ENCODE results near the gene DLEC1.
A peak's percentile ranks its signal among the peaks of the same experiment; 100 is the strongest.

DLEC1 gene

DNA sequence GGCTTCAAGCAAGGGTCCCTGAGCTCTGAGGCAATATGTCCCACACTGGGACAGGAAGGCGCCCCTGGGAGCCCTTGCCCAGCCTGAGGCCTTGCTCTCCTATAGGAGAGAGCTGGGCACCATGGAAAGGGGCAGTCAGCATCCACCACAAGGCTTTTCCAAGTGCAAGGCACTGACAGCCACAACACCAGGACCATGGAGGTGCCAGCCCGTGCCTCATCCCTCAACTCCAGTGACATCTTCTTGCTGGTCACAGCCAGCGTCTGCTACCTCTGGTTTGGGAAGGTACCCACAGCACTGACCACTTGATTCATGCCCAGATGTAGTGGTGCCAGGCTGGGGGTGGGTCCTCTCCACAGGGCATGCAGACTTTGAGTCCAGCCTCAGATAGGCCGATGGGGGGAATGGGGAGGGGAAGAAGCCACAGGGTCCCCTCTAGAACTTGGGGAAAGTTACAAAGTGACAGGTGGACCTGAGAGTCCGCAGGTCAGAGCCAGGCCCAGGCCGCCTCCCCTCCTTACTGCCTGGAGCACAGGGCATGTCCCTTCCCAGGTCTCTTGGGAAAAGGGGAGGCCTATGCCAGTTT, 36.6 kb upstream of the DLEC1 start:
- no peak for DNase-seq (ENCODE audit: low spot score)

DNA sequence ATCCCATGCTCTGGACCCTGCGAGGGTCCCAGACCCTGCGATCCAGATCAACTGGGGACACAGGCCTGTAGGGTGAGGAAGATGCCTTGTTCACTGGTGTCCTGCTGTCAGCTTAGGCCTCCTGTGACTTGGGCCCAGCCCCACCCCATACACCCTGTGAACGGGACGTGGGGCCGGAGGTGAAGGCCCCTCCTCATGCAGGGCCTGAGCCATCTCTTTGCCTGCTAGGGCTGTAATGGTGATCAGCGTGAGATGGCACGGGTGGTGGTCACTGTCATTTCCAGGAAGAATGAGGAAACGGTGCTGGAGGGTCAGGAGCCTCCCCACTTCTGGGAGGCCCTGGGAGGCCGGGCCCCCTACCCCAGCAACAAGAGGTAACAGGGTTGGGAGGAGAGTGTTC, 36.1 kb upstream of the DLEC1 start:
- DNase-seq (ENCODE audit: low spot score), result no peak

DNA sequence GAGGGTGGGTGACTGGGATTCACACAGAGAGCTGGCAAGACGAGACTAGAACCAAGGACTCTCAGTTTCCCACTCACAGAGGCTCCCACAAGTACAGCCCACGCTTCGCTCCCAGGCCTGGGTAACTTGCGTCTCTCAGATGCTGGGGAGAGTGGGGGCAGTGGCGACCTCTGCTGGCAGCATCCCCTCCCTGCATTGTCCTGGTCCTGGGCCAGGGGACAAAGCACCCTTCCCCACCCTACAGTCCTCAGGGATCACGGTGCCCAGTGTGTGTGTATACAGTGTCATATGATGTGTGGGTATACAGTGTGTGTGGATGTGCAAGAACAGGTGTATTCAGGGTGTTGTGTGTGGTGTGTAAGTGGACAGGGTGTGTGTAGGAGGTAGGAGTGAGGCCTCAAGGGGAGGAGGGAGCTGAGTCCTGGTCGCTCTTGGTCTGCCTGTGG, 35.6 kb upstream of the DLEC1 start:
- no peak for DNase-seq (ENCODE audit: low spot score)

DNA sequence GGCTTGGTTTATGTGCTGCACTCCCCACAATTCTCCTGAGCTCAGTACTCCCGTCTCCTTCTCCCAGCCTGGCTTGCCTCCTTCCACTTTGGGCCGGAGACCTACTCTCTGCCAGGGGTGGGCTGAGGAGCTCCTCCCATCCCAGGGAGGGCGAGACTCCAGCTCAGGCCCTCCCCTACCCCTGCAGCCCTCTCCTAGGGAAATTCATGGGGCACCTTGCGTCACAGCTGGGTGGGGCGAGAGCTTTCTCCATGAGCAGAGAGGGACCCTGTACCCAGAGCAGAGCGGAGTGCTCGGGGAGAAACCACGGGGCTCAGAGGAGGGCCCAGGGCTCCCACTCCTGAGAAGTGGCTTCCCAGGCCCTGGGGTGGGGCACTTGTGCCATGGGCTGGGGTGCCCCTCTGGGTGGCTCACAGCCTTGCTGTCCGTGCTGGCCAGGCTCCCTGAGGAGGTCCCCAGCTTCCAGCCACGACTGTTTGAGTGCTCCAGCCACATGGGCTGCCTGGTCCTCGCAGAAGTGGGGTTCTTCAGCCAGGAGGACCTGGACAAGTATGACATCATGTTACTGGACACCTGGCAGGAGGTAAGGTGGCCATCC, 35.1 kb upstream of the DLEC1 start:
- no peak for DNase-seq (ENCODE audit: low spot score)

DNA sequence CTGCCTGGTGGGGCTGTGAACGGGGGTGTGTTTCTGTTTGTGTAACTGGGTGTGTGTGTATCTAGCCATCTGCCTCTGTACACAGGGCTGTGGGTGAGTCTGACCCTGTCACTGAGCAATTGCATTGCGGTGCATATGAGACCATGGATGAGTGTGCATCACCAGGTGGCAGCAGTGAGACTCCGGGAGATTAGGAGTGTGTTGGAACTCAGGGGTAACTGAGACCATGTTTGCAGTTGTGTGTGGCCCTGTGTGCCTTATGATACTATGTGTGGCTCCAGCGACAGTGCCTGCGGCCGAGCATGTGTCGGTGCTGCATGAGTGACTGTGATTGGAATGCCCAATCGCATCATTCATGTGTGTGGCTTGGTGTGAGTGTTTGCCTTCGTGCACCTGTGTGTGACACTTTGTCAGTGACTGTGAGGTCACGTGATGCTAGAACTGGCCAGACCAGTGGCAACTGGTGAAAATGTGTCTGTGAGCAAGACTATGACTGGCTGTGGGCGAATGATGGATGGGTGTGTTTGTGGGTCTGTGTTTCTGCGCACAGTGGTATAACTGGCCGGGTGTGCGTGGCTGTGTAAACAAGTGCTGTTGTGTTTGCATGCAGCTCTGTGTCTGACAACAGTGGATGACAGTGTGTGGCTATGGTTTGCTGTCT, 34.5 kb upstream of the DLEC1 start:
- DNase-seq (ENCODE audit: low spot score), result peak; percentile 77

DNA sequence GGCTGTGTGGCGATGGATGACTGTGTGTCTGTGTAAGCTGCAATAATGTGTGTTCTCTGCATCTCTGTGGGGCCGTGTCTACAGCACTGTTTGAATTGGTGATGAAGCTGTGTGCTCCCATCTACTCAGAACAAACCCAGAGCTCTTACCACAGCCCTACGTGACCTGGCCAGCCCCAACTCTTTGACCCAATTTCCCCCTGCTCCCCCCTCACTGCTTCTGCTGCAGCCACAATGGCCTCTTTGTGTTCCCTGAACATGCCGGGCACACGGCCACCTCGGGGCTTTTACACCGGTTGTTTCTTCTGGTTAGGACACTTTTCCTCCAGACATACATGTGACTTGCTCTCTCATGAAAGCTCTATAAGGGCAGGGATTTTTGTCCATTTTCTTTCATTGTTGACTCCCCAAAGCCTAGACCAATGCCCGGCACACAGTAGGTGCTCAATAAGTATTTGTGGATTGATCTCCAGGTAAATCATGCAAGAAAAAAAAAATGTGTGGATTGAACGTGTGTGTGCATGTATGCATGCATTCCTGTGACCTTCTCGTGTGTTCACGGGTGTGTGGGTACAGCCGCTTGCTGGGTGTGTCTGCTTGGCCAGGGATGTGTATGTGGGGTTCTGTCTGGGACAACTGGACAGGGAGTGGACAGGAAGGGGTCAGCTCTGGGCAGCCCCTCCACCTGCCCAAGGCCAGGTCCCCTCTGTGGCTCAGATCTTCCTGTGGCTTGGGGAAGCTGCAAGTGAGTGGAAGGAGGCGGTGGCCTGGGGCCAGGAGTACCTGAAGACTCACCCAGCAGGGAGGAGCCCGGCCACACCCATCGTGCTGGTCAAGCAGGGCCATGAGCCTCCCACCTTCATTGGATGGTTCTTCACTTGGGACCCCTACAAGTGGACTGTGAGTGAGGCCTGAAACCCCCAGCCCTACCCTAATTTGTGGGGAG, 33.7 kb upstream of the DLEC1 start:
- no peak for DNase-seq (ENCODE audit: low spot score)

DNA sequence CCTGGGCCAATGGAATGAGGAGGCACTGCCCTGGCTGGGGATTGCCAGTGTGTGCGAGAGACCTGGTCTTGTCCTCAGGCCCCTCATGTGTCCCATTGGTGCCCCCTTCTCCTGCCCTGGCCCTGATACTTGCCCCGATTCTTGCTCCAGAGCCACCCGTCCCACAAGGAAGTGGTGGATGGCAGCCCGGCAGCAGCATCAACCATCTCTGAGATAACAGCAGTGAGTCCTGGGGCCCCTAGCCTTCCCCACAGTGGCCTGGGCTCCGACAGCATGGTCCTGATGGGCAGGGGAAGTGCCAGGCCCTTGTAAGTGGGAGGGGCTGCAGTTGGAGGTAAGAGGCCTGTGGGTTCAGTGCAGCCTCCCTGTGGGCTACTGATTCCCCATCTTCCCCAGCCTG, 33.0 kb upstream of the DLEC1 start:
- DNase-seq (ENCODE audit: low spot score), result no peak

DNA sequence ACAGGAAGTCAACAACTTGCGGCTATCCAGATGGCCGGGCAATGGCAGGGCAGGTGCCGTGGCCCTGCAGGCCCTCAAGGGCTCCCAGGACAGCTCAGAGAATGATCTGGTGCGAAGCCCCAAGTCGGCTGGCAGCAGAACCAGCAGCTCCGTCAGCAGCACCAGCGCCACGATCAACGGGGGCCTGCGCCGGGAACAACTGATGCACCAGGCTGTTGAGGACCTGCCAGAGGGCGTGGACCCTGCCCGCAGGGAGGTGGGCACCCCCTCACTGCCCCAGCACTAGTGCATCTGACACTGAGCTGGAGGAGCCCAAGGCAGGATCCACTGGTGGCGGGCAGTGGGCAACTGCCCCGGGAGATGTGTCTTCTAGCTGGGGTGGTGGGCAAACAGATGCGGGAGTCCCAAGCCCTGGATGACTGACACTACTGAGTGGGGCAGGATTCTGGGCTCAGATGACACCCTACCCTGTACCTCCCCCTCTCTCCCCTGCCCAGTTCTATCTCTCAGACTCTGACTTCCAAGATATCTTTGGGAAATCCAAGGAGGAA, 32.5 kb upstream of the DLEC1 start:
- DNase-seq (ENCODE audit: low spot score), result no peak

DNA sequence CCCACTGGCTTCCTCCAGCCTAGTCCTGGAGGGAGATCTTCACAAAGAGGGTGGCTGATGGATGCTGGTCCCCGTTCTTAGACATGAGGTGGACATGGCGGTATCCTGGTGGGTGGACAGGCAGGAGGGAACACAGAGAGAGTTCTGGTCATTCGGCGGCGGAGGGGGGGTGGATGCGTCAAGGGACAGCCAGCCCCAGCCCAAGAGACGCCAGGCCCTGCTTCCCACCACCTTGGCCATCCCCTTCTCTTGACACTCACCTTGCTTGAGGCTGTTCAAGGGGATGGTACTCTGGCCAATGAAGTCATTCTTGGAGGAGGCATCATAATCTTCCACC, 31.3 kb upstream of the DLEC1 start:
- no peak for DNase-seq (ENCODE audit: low spot score)

DNA sequence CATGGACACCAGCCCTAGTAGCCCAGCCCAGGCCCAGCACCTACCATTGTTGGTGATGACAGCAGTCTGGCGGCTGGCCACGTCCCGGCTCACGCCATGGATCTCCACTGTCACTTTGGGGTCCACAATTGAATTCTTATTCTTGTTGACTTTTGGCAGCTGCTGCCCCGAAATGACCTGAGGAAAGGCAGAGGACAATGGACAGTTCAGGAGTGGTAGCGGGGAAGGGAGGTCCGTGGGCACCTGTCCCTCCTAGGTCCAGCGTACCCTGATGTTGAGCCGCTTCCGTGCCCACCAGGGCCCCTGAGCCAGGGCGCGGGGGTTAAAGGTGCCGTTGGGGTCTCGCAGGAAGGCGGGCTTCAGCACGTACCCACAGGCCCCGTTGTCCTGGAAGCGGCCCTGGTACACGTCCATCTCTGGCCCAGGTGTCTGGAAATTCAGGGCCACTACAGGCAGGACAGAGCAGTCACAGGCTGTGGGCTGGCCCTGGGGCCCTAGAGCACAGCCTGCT, 30.8 kb upstream of the DLEC1 start:
- no peak for DNase-seq (ENCODE audit: low spot score)

DNA sequence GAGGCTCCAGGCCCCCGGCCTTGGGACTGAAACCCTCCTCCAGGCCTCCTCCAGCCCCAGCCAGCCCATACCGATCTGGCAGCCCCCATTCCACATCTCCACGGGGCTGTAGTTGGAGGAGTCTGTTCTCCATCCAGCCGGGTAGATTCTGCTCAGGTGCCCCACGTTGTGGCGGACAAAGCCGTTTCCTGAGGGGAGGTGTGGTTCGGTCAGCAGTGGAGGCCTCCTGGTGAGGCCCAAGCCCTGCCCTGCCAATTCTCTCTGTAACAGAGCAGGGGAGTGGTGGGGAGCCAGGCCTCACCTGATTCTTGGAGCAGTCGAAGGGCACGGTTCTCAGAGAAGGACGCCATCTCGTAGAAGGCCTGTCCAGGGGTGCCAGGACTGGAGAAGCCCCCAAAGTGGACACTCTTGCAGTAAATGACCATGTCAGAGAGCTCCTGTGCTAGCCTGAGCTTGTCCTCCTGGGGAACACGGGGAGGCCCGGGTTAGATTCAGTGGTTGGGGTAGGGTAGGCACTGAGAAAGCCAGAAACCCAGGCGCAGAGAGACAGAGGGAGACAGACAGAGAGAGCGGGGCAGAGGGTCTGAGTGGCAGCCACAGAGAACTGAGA, 29.9 kb upstream of the DLEC1 start:
- no peak for DNase-seq (ENCODE audit: low spot score)

DNA sequence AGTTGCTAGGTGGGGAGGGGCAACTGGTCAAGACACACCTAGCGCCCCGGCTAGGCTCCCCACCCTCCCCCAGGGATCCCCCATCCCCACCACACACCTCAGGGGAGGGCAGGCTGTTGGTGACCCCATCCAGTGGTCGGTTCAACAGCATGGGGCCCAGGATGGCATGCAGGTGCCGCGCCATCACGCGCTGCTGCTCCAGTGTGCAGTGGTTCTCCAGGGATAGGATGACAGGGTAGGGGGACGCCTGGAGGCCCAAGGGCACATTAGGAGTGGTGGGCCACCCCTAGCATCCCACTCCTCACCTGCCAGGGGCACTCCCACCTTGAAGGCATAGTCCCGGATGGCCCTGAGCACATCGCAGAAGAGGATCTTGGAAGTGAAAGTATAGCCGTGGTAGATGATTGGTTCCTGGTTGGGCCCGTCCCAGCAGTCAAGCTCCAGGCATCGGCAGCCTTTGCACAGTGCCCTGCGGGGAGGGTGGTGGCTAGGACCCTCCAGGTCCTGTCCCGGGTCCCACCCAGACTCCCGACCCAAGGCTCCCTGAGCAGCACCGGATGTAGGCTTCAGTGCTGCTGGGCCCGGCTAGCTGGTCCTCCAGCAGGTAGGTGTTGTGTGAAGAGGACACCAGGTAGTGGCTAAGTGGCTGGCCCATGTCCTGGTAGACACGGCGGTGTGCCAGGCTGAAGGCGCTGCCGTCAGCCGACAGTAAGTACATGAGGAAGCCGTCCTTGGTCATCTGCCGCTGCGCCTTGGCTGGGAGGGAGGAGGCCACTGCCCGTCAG, 29.0 kb upstream of the DLEC1 start:
- DNase-seq (ENCODE audit: low spot score), result no peak

DNA sequence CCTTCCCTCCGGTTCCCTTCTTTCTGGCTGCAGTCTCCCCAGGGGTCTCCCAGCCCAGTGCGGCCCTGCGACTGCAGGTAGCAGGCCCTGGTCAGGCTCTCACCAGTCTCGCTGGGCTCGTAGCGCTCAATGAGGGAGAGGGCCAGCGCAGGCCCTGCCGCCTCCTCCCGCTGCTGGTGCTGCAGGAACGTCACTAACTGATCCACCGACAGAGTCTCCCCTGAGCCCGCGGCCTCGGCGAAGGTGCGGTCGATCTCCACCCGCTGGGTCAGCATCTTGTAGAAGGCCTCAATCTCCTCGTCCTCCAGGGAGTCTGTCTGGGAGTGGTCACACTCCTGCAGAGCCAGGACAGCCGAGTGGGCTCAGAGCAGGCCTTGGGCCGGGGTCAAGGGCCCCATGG, 27.9 kb upstream of the DLEC1 start:
- no peak for DNase-seq (ENCODE audit: low spot score)

DNA sequence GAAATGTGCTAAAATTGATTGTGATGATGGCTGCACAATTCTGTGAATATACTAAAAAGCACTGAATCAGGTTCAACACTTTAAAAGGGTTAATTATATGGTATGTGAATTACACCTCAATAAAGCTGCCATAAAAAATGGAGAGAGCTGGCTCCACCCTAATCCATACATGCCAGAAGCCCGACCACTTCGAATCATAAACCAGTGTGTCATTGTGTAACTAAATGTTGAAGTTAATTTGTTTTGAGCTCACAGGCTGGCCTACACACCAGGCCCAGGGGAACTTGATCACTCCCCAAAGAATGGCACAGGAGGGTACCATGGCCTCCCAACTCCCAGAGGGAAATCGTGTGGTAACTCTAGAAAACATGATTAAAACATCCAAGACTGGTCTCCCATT, 23.5 kb upstream of the DLEC1 start:
- no peak for DNase-seq (ENCODE audit: low spot score)

DNA sequence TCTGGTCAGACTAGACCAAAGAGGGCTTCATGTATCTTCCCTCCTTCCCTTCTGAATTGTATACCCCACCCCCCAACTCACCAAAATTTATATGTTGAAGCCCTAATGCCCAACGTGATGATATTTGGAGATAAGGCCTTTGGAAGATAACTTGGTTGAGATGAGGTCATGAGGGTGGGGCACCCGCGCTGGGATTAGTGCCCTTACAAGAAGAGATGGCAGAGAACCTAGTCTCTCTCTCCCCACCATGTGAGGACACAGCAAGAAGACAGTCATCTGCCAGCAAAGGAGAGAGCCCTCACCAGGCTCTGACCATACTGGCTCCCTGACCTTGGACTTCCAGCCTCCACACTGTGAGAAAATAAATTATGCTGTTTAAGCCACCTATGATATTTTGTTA, 23.0 kb upstream of the DLEC1 start:
- DNase-seq (ENCODE audit: low spot score), result no peak

DNA sequence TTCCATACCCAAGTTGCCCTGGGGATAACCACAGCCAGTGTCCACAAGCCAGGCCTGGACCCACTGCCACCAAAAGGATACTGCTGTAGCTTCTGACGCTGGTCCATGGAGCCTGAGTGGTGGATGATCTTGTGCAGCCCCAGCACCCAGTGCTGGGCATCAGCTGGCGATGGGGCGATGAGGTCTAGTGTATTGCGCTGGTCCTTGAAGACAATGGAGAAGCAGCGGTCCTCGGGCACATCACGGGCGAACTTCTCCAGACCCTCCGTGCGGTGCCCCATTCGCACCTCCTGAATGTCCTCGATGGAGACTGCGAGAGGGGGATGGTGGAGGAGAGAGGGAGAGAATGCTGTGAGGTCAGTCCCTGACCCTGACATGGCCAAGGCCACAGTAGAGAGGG, 22.6 kb upstream of the DLEC1 start:
- no peak for DNase-seq (ENCODE audit: low spot score)

DNA sequence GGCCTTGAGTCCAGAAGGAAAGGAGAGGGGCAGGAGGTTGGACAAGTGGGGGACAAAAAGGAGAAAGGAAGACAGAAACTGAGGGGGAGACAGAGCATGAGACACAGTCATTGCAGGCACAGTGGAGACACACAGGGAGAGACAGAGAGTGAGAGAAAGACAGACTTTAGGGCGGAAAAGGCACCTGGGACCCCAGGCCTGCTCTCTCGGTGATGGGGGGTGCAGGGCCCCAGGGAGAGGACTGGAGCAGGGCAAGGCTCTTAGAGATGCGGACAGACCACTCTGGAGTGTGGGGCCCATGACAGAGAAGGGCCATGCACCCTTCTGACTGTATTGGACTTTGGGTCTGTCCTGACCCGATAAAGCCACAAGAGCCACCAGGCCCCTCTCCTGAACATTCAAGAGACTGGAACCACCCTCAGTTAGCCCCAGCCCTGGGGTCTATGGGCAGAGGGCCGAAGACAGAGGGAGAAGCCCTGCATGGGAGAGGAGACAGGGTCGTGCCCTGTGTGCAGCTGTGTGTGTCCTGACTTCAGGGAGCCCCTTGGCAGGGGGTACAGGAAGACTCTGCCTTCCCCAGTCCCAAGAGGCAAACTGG, 22.1 kb upstream of the DLEC1 start:
- no peak for DNase-seq (ENCODE audit: low spot score)

DNA sequence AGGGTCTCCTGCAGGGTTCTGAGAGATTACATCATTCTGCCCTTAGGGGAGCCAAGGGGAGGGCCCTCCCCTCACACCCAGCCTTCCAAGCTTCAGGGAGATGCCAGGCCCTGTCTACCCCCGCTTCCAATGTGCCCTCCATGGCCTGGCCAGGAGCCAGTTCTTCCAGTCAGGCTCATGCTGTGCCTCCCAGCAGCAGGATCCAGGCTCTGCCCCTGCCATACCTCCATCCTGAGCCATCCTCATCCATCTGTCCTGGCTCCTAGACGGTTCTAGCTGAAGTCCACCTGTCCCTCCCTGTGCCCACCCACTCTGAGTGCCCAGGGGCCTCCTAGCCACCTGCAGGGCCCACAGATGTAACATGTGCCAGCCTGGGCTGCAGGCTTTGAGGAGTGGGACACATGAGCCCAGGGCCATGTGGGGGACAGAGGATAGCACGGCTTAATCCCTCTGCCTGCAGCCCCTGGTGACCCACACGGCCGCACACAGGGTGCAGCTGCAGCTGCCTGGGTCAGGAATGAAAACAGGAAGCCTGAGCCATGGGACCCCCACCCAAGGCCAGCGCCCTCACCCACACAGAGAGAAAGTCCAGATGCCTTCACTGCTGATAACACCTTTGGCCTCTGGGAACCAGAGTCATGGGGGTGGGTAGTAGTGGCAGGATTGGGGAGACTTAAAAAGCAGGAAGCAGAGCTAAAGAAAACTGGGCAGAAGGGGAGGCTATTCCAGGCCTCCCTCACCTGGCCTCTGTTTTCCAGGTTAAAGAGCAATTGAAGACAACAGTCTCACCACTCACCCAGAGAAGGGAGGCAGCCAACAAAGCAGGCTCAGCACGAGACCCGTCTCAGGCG, 21.3 kb upstream of the DLEC1 start:
- no peak for DNase-seq (ENCODE audit: low spot score)
